NCI-H748 treated with DMSO at 0.1 percent for 48 hours (cell line): ENCODE results near the gene ARRB1.
"Not testable (repeated sequence)": the region's sequence is repeated elsewhere in the genome, so short reads cannot be mapped to it uniquely, and the experiment has no call there.

Experiments
- DNase-seq: peaks from one replicate; lab custom pipeline; 2025; lab: John Stamatoyannopoulos, UW

Gene ARRB1

DNA sequence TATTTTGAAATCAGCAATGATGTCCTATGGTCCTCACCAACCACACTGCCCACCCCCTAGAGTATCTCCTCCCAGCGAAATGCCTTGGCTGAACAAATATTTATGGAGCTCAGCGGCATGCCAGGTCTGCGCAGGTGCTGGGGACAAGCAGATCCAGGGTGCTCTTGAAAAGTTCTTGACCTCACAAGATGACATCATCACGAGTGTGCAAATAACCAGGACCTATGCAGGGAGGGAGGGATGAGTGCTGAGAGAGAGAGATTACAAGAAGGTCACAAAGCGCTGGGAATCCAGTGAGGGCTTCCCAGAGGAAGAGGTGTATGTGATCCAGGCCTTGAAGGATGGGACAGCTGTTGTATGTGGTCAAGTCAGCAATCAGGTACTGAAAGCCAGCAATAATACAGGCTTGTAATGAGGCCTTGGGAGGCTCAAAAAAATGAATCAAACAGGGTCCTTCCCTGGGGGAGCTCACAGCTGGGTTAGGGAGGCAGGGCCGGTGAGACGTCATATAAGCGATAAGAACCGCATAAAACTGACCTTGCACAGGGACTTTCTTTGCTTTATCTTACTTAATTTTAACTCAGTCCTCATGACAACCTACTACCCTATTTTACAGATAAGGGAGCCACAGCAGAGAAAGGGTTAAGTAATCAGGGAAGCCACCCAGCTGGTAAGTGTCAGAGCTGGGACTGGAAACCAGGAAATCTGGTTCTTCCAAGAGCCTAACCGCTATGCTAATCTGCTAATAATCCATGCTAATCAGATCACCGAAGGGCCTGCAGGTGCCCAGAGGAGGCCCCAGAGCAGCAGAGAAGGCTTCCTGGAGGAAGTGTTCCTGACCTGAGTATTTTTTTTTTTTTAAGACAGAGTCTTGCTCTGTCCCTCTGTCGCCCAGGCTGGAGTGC lies 8.2 kb downstream of the ARRB1 start:
- peak; percentile 22 for DNase-seq

DNA sequence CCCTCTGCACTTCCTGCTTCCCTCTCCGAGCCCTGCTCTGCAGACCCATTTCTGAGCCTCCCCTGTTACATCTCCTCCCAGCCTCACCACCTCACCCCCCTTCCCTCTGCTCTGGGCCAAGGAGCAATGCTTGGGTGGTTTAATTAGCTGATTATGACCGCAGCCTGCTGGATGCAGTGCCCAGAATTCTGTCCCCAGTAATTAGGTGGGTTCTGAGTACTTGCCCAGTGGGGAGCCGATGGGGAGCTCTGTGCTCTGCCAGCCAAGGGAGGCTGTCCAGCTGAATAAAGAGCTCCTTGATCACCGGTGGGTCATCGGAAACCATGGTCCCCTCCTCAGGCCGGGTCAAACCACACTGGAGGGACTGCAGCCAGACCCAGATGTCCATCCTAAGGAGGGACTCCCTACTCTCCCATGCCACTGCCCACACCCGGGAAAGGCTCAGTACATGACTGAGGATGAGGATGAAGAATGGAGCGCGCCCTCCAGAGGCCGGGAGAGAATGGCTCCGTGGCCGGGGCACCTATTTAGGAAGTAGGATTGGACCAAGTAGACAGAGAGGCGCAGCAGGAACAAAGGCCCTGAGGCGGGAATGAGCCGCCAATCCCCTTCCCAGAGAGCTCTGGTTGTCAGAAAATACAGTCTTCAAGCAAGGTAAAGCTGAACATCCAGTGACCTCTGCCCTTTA lies 9.1 kb downstream of the ARRB1 start:
- no peak for DNase-seq

DNA sequence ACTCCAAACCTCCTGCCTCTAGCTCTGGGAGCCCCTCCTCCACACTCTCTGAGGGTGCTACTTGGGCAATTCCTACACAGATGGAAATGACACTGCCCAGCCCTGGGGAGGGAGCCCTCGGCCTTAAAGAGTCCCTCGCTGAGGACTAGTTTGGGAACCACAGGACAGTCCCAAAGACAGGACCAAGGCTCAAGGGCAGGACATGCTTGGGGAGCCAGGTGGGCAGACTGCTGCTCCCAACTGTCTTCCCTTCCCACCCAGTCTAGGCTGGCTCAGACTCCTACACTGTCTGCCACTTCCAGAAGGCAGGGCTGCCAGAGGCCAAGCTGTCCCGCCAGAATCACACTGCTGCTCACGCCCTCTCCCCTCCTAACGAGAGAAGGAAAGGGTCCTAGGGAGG lies 9.8 kb downstream of the ARRB1 start:
- DNase-seq: no peak

DNA sequence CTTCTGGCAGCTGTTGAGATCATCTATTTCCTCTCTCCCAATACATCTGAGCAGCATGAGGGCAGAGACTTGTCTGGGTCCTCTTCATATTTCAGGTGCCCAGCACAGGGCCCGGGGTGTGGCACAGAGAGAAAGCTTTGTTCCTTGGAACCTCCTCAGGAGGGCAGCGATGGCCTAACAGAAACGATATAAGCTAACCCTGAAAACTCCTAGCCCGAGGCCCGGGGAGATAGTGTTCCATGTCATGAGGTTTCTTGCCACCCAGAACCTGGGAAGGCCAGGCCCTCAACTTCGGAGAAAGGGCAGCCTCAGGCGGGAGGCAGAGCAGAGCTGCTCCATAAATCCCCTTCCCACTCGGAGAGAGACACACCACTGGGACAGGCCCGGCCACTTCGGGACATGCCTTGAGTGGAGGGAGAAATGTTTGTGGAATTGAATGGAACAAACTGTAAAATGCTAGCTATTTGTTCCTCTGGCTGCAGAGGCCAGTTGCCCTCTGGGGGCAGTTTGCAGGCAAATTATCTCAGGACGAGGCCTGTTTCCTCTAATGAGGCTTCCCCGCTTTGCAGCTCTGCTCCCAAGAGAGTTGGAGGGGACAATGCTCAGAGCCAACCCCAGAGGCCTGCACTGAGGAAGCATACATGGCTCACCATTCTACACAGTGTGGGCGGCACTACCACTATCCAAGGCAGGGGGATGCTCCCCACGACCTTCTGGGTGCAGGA lies 11.6 kb downstream of the ARRB1 start:
- DNase-seq: no peak

DNA sequence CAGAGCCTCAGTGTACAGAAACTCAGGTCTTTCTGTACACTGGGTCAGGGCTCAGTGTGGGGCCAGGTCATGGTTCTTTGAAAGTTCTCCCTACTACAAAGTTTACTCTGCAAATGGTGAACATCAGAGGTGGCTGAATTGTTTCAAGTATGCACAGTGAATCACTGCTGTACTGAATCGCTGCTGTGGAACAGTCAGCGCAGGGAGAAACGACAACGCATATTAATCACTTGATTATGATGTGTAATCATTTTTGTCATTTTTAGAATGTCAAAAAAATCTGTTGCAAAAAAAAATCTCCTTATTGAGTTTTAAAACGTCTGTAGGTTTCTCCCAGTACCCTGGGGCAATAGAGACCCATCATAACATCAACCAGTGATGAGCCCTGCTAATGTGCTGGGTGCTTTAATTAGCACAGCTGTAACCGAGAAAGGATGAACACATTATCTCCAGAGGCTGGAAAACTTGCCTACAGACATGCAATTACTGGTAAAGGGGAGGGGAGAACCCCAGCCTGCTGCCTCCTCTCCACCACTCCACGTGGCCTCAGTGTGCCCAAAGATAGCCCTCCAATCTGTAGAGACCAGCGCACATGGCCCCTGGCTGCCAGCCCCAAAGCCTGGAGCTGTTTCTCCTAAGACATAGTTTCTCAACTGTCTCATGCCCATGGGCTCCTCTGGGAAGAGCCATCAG lies 12.8 kb downstream of the ARRB1 start:
- no peak for DNase-seq

DNA sequence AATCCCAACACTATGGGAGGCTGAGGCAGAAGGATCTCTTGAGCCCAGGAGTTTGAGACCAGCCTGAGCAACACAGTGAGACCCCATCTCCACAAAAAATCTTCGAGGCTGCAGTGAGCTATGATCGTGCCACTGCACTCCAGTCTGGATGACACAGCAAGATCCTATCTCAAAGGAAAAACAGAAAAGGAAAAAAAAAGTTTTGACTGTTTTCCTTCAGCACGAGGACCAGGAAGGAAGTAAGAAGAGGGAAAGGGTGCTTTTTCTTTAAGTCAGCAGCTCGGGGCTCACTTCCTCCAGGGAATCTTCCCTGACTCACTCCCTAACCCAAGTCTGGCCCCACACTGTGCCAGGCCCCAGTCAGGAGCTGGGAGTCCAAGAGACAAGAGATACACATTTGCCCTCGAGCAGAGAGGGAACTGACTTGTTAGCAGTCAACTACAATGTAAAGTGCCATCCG lies 14.2 kb downstream of the ARRB1 start:
- DNase-seq: no peak

DNA sequence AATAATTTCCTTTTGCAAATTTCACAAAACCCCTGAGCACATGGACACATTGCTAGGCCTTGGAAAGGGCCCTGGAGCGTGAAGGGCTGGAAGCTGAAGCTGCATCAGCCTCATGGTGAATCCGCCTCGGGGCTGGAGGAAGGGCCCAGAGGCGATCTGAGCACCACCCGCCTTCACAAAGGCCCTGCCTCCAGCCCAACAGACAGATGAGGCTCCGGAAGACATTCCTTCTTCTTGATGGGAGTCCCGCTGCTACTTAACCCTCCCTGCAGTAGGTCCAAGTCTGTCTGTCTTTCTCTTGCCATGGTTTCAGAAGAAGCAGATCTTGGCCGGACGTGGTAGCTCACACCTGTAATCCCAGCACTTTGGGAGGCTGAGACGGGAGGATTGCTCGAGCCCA lies 16.5 kb downstream of the ARRB1 start:
- DNase-seq: no peak

DNA sequence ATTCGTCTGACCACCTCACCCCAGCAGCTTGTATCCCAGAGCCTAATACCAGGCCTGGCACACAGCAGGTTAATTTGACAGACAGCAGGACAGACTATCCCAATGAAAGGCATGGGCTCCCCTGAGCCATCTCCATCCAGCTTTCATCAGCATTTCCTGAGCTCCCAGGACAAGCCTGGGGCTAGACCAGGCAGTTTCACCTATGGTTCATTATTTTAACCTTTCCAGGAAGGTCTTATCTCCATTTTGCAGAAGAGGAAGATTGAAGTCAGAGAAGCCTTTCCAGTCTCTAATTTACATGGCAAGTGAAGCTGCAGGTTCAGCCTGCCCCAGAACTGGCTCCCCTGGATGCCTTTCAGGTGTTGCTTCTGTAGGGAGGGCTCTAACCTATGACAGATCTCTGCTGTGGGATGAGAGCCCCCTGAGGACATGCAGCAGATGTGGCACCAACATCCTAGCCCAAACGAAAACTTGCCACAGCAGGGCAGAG lies 17.0 kb downstream of the ARRB1 start:
- no peak for DNase-seq

DNA sequence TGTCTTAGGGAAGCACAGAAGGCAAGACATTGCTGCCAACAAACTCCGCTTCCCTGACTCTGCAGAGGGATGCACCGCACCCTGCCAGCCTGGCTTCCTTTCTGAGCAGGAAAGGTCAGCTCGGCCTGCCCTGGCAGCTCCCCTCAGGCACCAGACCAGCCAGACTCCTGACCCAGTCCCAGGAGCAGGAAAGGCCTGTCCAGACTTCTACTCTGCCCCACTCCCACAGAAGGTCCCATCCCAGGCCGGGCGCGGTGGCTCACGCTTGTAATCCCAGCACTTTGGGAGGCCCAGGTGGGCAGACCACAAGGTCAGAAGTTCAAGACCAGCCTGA lies 17.7 kb downstream of the ARRB1 start:
- DNase-seq: no peak

DNA sequence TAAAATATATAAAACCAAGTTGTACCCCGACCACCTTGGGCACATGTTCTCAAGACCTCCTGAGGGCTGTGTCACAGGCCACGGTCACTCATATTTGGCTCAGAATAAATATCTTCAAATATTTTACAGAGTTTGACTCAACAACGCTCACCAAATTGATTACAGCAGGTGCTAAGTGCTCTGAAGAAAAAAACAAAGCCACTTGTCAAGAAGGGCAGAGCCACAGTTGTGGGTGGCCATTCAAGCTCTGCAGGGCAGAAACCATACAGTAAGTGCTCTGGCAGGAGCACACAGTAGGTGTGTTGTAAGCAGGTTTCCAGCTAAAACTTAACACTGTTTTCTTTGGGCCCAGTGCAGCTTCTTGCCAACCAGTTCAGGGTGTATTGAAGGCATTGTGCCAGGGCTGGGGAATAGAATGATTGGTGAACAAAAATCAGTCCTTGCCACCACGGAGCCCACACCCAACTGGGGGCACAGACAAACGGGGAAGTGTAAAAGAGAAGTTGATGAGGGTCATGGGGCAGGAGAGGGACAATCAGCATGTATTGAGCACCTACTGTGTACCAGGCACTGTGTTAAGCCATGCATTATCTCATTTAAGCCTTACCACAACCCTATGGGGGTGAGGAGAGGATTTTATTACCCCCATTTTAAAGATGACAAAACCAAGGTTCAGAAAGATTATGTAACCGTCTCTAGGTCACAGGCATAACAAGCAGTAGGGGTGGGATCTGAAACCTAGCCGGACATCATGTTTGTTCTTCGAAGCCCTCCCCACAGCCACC lies 18.2 kb downstream of the ARRB1 start:
- DNase-seq: no peak

DNA sequence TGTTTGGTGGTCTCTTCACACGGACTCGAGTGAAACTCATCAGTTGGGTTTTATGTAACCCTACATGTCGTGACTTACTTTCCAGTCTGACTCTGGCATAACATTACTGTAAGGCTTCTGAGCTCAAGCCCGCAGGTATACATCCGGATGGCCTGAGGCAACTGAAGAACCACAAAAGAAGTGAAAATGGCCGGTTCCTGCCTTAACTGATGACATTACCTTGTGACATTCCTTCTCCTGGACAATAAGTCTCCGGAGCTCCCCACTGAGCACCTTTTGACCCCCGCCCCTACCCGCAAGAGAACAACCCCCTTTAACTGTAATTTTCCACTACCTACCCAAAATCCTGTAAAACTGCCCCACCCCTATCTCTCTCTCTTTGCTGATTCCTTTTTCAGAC lies 19.7 kb downstream of the ARRB1 start:
- DNase-seq: not testable (repeated sequence)

DNA sequence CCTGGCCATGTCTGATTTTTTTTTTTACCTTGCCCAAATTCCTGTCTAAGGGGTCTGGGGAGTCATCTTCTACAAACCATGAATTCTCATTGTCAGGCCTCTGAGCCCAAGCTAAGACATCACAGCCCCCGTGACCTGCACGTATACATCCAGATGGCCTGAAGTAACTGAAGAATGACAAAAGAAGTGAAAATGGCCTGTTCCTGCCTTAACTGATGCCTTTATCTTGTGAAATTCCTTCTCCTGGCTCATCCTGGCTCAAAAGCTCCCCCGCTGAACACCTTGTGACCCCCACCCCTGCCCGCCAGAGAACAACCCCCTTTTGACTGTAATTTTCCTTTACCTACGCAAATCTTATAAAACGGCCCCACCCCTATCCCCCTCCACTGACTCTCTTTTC lies 20.2 kb downstream of the ARRB1 start:
- DNase-seq: not testable (repeated sequence)

DNA sequence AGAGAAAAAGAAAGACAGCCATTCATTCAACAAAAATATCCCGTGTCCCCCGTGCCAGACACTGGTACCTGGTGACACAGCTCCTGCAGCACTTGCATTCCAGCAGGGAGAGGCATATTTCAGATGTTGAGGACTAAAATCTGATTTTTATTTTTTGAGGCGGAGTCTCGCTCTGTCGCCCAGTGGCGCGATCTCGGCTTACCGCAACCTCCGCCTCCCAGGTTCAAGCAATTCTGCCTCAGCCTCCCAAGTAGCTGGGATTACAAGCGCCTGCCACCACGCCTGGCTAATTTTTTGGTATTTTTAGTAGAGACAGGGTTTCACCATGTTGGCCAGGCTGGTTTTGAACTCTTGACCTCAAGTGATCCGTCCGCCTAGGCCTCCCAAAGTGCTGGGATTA lies 20.6 kb downstream of the ARRB1 start:
- DNase-seq: not testable (repeated sequence)

DNA sequence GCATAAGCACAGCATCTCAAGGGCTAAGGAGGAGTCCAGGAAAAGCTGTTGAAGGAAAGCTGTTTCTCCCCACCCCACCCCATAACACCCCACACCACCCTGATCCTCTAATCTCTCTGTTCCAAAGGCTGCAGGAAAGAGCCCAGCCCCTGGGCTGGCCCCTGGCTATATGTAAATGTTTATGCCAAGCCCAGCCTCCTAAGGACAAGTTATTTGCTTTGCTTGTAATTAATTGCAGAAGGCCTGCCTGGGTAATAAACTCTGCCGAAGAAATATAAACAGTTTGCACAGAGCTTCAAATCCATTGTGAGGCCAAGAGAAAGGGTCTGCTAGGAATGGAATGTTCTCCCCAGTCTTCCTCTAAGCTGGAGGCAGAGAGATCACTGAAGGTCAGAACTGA lies 21.2 kb downstream of the ARRB1 start:
- DNase-seq: peak; percentile 21

DNA sequence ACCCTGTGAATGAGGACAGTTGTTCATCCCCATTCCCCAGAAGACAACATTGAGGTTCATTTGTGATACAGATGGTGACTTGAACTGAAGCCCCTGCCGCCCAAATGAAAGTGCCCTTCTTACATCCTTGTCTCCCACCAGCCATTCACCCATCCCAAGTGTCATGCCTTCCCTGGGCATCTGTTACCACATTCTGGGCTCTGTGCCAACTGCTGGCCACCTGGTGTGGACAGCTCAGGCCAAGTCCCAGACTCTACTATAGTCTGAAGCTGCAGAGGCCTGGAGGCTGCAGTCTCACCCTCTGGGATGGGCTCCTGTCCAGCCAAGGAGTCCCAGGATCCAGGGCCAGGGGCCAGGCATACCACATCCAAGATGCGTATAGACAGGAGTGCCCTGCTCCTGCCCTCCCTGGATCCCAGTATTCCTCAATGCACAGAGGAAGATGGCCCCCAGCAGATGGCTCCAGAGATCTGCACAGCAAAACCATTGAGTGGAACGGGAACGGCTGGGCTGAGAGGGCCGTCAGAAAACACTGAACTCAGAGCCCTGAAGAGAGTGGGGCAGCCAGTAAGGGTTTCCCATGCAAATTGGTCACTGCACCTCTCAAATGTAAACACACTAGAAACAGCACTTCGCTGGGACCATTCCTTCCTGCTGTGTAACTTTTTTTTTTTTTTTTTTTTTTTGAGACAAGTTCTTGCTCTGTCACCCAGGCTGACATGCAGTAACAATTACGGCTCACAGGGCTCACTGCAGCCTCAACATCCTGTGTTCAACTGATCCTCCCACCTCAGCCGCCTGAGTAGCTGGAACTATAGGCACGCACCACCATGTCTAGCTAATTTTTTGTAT lies 22.8 kb downstream of the ARRB1 start:
- DNase-seq: peak; percentile 52

DNA sequence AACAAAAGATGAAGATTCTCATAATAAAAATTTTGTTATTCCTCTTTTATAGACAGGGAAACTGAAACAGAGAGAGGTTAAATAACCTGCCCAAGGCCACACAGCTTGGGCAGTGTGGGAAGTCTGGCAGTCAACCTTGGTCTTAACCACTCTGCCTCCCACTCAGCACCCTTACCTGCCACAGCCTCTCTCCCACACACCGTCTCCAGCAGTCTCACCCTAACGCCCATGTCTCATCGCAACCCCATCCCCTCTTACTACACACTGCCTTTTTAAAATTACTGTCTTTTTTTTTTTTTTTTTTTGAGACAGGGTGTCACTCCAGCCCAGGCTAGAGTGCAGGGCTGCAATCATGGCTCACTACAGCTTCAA lies 25.0 kb downstream of the ARRB1 start:
- DNase-seq: no peak

DNA sequence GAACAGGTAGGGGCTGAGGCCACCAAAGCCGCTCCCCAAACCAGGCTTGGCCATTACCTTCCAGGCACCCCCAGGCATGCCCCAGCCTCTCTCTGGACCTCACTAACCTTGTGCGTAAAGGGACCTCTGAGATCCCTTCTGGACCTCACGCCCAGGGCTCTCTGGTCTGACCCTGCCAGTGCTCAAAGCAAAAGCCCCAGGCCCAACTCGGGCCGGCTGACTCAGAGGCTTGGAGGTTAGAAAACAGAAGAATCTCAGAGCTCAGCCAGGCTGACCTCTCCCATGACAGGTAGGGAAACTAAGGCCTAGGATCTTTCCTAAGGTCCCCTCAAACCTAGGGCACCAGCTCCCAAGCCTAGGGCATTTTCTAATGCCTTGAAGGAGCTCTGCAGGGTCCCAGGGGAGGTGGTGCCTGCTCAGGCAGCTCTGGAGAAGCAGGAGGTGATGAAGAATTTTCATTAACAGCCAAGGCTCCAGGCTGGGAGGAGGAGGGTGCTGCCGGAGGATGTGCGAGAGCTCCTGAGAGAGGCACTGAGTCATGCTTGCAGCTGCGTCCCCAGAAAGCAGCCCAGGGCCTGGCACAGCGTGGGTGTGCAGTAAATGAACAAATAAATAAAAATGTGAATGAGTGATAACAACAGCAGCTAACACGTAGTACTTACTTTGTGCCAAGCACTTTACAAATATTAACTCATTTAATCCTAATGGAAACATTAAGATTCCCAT lies 25.6 kb downstream of the ARRB1 start:
- DNase-seq: no peak

DNA sequence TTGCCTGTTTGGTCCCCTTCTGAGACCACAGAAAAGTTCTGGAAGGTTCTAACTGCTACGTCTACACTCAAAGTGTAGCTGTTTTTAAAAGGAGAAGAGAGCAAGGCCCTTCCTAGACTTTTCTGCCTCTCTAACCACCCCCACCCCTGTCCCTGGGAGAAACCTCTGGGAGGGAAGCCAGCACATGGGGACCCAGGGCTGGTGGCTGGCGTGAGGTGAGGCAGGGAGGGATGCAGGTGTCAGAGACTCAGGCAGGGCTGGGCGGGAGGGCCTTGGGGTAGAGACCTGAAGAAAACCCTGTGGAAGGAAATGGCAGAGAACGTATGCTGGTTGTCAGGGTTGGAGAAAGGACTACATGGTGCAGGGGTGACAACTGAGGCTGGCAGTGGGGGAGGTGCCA lies 26.7 kb downstream of the ARRB1 start:
- no peak for DNase-seq

DNA sequence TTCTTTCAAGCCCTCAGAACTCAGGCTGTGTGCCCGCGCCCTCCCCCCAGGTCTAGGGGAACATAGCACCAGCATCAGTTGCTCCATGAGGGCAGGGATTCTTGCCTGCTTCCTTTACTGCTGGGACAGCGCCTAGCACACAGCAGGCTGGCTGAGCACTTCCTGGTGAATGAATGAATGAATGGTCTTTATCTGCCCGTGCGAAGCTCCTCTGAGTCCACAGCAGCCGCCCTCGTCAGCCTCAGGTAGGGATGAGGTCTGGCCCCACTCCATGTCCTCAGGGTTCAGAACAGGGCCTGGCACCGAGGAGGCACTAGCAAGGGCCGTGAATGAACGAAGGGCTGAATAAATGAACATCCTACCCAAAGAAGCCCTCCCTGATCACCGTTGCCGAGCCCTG lies 27.3 kb downstream of the ARRB1 start:
- DNase-seq: no peak

DNA sequence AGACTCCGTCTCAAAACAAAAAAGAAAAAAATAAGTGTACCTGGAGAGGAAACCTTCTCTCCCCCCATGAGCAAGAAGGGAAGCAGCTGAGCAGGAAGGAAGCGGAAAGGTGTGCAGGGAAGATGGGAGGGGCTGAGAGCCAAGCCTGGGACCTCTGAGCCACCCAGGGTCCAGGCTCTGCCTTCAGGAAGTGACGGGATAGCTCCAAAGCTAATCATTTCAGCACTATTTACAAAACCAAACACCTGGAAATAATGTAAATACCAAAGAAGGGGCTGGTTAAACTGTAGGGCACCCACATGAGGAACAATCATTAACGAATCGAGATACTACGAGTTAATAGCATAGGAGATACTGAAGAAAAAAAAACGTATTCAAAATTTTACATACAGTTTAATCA lies 27.9 kb downstream of the ARRB1 start:
- no peak for DNase-seq
